Fibroblast of pulmonary artery (primary cell): ENCODE results near the gene IFNL2.

Source experiments
- DNase-seq: peaks from one replicate; pipeline ENCODE4 v3.0.0-alpha.2; 2010; ENCODE audit warnings: low read depth
- H3K4me3 ChIP-seq: replicated peaks from 2 replicates; pipeline ENCODE4 v1.5.1; 2011; ENCODE audit warnings: low read depth, mild to moderate bottlenecking, control low read depth, low read length, moderate library complexity
- CTCF ChIP-seq: IDR thresholded peaks from 2 replicates; pipeline ENCODE4 v1.5.1; 2011; ENCODE audit warnings: mild to moderate bottlenecking, control low read depth, low read length, inconsistent platforms; ENCODE audit errors: missing control alignments

Gene IFNL2

GRCh38 chr19:39254531-39255345, 13.5 kb upstream of the IFNL2 start:
- H3K4me3 ChIP-seq, result no peak overlapping the region
- no peak for DNase-seq
- no peak for TF ChIP-seq CTCF

- no peak overlapping the region for H3K4me3 ChIP-seq
- TF ChIP-seq CTCF, result no peak
- DNase-seq, result no peak
Measured at GRCh38 chr19:39257227-39257626, 11.0 kb upstream of the IFNL2 start.

- no peak overlapping the region for H3K4me3 ChIP-seq
- no peak for TF ChIP-seq CTCF
- no peak for DNase-seq
Measured at GRCh38 chr19:39261704-39262103, 6.5 kb upstream of the IFNL2 start.

GRCh38 chr19:39262496-39262895, 5.7 kb upstream of the IFNL2 start:
- no peak for DNase-seq
- no peak for TF ChIP-seq CTCF
- no peak overlapping the region for H3K4me3 ChIP-seq

- no peak for TF ChIP-seq CTCF
- no peak overlapping the region for H3K4me3 ChIP-seq
- DNase-seq, result no peak
Measured at GRCh38 chr19:39263912-39264305, 4.3 kb upstream of the IFNL2 start.

- TF ChIP-seq CTCF, result no peak
- DNase-seq, result peak; percentile 9
- H3K4me3 ChIP-seq, result no peak overlapping the region
Measured at GRCh38 chr19:39264306-39265290, 3.6 kb upstream of the IFNL2 start.
